ENCODE data around the gene UBE2S.
"Not testable (repeated sequence)": the region's sequence is repeated elsewhere in the genome, so short reads cannot be mapped to it uniquely, and the experiment has no call there.

UBE2S gene

DNA sequence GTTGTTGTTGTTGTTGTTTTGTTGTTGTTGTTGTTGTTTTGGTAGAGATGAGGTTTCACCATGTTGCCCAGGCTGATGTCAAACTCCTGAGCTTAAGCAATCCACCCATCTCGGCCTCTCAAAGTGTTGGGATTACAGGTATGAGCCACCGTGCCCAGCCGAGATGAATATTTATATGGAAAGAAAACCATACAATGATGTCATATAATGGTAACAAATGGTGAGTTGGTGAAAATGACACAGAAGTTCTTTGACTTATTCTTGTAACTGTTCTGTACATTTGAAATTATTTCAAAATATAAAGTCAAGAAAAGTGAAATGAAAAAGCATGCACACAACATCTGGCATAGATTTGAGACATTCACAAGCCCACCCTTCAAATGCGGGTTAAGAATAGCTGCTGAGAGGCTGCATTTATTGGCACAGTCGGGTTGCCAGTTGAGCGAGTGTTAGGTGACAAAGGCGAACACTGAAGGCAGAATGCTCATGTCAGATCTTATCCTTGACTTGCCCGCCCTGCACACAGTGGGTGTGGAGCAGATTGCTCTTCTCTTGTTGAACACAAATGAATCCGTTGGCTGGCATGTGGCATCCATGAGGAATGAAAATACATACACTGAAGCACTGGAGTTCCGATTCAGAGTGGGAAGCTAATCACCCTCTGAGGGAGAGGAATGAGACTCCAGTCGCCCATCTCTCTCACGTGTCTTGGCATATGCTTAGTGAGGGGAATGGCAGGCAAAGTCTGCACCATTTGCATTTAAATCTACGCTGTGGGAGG is 15.8 kb upstream of the UBE2S start:
- no peaks in the 10 kb centered on the region for H3K4me1 ChIP-seq (ENCODE audit: control insufficient read depth, insufficient read depth, low read length)
- no peaks in the 10 kb centered on the region for H3K9me3 ChIP-seq (ENCODE audit: control insufficient read depth, insufficient read depth, low read depth, low read length)
- TF ChIP-seq ZNF302 (tag by site-specific recombination; IDR thresholded peaks at IDR 0.05; ENCODE audit: low read depth): no peak
- TF ChIP-seq, protein P1, sequence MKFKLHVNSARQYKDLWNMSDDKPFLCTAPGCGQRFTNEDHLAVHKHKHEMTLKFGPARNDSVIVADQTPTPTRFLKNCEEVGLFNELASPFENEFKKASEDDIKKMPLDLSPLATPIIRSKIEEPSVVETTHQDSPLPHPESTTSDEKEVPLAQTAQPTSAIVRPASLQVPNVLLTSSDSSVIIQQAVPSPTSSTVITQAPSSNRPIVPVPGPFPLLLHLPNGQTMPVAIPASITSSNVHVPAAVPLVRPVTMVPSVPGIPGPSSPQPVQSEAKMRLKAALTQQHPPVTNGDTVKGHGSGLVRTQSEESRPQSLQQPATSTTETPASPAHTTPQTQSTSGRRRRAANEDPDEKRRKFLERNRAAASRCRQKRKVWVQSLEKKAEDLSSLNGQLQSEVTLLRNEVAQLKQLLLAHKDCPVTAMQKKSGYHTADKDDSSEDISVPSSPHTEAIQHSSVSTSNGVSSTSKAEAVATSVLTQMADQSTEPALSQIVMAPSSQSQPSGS (tag by site-specific recombination; IDR thresholded peaks at IDR 0.05; ENCODE audit: low read depth): peak; percentile 56; the same call in 1 of the 2 replicates
- no peak overlapping the region for H3K27ac ChIP-seq (ENCODE audit: extremely low read depth, low read depth, low read length)
- ChIA-PET CTCF (interaction anchor here (0.7 to 1.6 kb wide), 3 partner anchors 121 to 282 kb away, joined by 4 to 8 read pairs (median 6); no protein-coding TSS in a partner anchor), POLR2A (interaction anchor here (0.5 kb wide), 1 partner anchor 182 kb away, joined by 3 read pairs; no protein-coding TSS in a partner anchor)
- no peaks in the 10 kb centered on the region for H3K36me3 ChIP-seq (ENCODE audit: control insufficient read depth in 2 of 2, insufficient read depth in 1 of 2, low read length in 2 of 2)
- H3K4me3 ChIP-seq (ENCODE audit: low read depth, low read length): no peak overlapping the region

DNA sequence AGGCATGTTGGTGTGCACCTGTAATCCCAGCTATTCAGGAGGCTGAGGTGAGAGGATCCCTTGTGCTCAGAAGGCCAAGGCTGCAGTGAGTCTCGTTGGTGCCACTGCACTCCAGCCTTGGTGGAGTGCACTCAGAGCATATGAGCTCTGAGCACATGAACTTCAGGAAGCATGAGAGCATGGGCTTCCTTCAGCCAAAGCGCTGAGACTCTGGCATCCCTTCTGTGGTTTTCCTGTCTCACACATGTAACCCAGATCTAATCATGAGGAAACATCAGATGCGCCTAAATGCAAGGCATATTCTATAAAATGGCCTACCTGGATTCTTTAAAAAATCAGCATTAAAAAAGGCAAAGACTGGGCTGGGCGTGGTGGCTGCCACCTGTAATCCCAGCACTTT is 13.7 kb upstream of the UBE2S start:
- H3K9me3 ChIP-seq (ENCODE audit: control insufficient read depth, insufficient read depth, low read depth, low read length); H3K4me1 ChIP-seq (ENCODE audit: control insufficient read depth, insufficient read depth, low read length); H3K36me3 ChIP-seq (ENCODE audit: control insufficient read depth in 2 of 2, insufficient read depth in 1 of 2, low read length in 2 of 2); H3K27ac ChIP-seq (ENCODE audit: extremely low read depth, low read depth, low read length); CTCF ChIA-PET; H3K4me3 ChIP-seq (ENCODE audit: low read depth, low read length): not testable (repeated sequence)
- POLR2A ChIA-PET: interaction anchor here (1.5 kb wide), 1 partner anchor 13 kb away, joined by 7 read pairs; the partner anchor contains the start of gene UBE2S

GRCh38 chr19:55419624-55420236 is 12.1 kb upstream of the UBE2S start:
- no peak overlapping the region for H3K27ac ChIP-seq (ENCODE audit: extremely low read depth, low read depth, low read length)
- no peaks in the 10 kb centered on the region for H3K36me3 ChIP-seq (ENCODE audit: control insufficient read depth in 2 of 2, insufficient read depth in 1 of 2, low read length in 2 of 2)
- no peaks in the 10 kb centered on the region for H3K4me1 ChIP-seq (ENCODE audit: control insufficient read depth, insufficient read depth, low read length)
- ChIA-PET POLR2A (interaction anchor here (0.6 to 1.5 kb wide), 4 partner anchors 11 to 157 kb away, joined by 3 to 5 read pairs (median 4); partner anchors contain the start of gene UBE2S), CTCF (interaction anchor here (0.6 to 4.2 kb wide), 9 partner anchors 9 to 279 kb away, joined by 3 to 58 read pairs (median 4); no protein-coding TSS in a partner anchor)
- no peaks in the 10 kb centered on the region for H3K9me3 ChIP-seq (ENCODE audit: control insufficient read depth, insufficient read depth, low read depth, low read length)
- TF ChIP-seq BCL11A (tag by site-specific recombination; IDR thresholded peaks at IDR 0.05; ENCODE audit: low read depth) (no peak), ZNF624 (tag by site-specific recombination; IDR thresholded peaks at IDR 0.05) (no peak), KLF8 (tag by site-specific recombination; IDR thresholded peaks at IDR 0.05) (no peak), ZNF394 (tag by site-specific recombination; IDR thresholded peaks at IDR 0.05; ENCODE audit: borderline replicate concordance) (no peak), FEZF1 (tag by site-specific recombination; IDR thresholded peaks at IDR 0.05) (no peak), KLF10 (tag by site-specific recombination; IDR thresholded peaks at IDR 0.05) (no peak), GLI4 (tag by site-specific recombination; IDR thresholded peaks at IDR 0.05) (no peak), AEBP2 (tag by site-specific recombination; IDR thresholded peaks at IDR 0.05; ENCODE audit: borderline replicate concordance) (no peak), ZNF292 (tag by site-specific recombination; IDR thresholded peaks at IDR 0.05; ENCODE audit: borderline replicate concordance, low read depth) (no peak), ZNF707 (tag by site-specific recombination; IDR thresholded peaks at IDR 0.05) (no peak), ZBTB48 (tag by site-specific recombination; IDR thresholded peaks at IDR 0.05) (no peak), ZNF350 (tag by site-specific recombination; IDR thresholded peaks at IDR 0.05) (no peak), RBAK (tag by site-specific recombination; IDR thresholded peaks at IDR 0.05) (no peak), SALL2 (tag by site-specific recombination; IDR thresholded peaks at IDR 0.05; ENCODE audit: borderline replicate concordance) (no peak), ZNF654 (tag by site-specific recombination; IDR thresholded peaks at IDR 0.05; ENCODE audit: low read depth) (no peak), PRDM1 (tag by site-specific recombination; IDR thresholded peaks at IDR 0.05) (no peak), ZNF600 (tag by site-specific recombination; IDR thresholded peaks at IDR 0.05) (no peak)
- TF ChIP-seq, protein P2, sequence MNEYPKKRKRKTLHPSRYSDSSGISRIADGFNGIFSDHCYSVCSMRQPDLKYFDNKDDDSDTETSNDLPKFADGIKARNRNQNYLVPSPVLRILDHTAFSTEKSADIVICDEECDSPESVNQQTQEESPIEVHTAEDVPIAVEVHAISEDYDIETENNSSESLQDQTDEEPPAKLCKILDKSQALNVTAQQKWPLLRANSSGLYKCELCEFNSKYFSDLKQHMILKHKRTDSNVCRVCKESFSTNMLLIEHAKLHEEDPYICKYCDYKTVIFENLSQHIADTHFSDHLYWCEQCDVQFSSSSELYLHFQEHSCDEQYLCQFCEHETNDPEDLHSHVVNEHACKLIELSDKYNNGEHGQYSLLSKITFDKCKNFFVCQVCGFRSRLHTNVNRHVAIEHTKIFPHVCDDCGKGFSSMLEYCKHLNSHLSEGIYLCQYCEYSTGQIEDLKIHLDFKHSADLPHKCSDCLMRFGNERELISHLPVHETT (tag by site-specific recombination; IDR thresholded peaks at IDR 0.05): no peak
- H3K4me3 ChIP-seq (ENCODE audit: low read depth, low read length): no peak overlapping the region

Data from HEK293 (cell line).